Stimulated activated naive CD4-positive, alpha-beta T cell (primary cell): ENCODE data around the gene NSD1.
"Not testable (repeated sequence)": the region's sequence is repeated elsewhere in the genome, so short reads cannot be mapped to it uniquely, and the experiment has no call there.

ENCODE experiments used
- DNase-seq, 6 experiments: peaks; one replicate each; lab custom pipeline; 2025; lab: John Stamatoyannopoulos, UW

NSD1 gene

DNA sequence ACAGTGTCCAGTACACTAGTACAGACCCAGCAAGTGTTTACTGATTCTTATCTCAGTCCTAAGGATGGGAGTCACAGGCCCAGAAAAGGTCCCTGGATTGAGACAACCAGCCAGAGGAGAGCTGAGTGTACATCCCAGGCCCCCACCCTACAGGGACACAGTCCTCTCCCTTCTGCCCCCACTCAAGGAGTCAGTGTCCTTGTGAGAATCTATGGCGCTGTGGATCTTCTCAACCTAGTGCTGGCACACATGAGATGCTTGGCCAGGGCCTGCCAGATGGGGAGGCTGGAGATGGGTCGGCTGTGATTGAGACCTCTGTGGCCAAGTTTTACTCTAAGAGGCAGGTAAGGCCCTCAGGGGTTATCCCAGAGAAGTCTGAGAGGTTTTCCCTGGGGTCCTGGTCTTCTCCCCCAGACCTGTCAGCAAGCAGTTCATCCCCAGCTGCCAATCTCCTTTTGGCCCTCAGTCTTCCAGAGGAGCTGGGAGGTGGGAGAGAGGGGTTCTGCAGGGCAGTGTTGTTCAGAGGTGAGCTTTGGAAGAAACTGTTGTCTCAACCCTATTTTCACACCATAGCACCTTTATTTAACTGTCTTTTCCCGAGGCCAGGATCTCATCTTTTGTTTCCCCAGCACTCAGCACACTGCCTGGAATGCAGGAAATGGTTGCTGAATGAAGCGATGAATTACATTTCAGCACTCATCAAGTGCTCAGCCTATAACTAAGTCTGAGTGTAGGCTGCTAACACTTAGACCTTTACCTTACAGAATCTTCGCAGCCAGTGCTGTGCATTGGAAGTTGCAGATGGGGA is 3.2 kb upstream of the NSD1 start:
- no peak for DNase-seq

- no peak for DNase-seq
Observed at GRCh38 chr5:177131019-177131320, 2.6 kb upstream of the NSD1 start.

DNA sequence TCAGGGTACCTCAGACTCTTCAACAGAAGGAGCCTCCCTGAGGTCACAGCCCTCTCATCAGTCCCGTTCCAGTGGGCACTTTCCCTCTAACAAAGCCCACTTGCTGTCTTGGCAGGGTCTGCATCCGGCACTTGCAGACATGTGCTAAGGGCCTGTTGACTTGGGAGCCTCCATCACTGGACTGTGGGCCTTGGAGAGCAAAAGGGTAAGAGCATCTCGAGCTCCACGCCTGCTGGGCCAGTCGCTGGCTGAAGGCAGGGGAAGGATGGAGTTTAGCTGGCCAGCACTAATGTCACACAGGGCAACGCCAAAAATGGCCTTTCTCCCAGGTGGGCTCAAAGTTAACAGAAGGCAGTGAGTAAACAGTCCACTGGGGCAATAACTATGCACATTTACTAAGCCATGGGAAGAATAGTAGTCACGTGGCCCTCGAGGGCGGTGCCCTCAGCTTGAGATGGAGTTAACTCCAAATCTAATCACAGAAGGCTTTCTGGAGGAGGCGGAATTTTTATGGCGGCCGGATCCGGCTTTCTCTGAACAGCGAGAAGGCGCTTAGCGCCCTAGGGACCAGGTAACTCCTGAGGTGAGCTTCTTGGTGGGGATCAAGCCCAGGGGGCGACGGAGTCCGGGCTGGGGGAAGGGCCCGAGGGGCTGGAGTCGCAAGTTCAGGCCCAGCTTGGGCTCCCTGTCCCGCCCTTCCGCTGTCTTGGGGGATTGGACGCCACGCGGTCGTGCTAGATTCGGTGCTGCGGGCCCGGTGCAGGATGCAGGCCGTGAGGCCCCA is 2.0 kb upstream of the NSD1 start:
- DNase-seq: no peak

DNA sequence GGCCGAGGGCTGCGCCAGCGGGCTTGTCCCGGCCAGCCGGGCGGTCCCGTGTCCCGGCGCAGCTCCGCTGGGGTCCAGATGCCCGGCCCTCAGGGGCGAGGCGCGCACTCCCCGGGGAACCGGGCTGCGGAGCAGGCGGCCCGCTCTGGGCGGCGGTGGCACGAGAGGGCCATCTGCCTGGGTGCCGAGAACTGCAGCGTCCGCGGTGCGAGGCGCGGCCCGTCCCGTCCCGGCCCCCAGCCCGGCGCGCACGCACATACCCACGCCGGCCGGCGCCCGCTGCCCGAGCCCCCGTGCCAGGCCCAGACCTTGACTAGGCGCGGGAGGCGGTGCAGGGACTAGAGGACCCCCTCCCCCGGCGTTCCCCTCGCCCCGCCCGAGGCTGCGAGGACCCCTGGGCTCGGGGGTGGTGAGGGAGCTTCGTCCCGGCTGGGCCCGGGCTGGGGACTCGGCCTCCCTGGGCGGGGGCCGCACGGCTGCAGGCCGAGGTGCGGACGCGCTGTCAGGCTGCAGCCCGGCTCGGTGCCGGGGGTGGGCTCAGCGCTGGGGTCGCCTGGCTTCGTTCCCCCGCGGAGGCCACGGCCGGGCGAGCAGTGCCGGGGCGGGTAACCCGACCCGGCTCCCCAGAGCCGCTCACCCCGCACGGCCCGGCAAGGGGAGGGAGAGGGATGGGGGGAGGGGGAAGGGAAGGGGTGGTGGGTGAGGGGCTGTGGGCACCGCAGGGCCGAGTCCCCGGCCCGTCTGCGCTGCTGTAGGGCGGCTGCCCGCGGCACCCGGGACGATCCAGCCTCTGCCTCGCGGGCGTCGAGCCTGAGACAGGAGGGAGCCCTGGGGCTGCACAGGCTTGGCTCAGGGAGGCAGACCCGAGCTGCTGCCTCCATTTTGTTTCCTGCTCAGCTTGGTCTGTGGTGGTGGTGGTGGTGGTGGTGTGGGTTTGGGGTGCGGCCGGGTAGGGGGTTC is 1.2 kb upstream of the NSD1 start:
- DNase-seq: peak in 4 of 6 experiments; percentile 41 to 72 (median 54)

DNA sequence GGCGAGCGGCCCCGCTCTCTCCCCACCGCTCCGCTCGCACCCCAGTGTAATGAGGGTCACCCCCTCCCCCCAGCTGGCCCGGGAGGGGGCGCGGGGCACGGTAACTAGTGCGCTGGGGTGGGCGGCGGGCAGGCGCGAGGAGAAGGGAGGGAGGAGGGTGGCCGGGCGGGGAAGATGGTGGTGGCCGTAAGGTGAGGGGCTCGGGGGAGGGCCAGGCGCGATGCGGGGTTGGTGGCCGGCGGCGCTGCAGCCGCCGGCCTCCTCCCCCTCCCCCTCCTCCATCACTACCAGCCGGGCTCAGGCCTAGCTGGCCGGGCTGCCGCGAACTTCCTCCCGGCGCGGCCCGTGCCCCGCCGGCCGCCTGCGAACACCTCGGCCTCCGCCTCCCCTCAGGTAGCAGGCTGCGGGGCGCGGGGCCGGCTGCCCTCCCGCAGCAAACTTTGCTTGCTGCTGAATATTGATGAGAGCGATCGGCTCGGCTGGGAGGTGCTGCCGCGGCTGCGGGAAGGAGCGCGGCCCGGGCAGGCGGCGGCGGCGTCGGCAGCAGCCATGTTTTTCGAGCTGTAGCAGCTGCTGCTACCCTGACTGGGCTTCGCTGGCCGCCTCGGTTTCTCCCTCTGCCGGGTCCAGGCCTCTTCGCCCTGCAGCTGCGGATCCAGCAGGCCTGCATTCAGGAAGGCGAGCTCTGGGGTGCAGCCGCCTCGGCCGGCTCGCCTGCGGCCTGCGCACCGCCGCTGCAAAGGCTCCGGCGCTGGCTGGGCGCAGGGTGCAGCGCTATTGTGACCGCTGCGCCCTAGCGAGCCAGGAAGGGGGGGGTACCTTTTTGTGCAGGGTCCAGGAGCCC is 502 bp downstream of the NSD1 start:
- DNase-seq: peak in 5 of 6 experiments; percentile 30 to 74 (median 53)

GRCh38 chr5:177134697-177135225 is 1.2 kb downstream of the NSD1 start:
- no peak for DNase-seq

- DNase-seq: no peak
Observed at GRCh38 chr5:177140312-177140711, 6.7 kb downstream of the NSD1 start.

- DNase-seq: no peak
Observed at GRCh38 chr5:177141496-177141895, 7.9 kb downstream of the NSD1 start.

DNA sequence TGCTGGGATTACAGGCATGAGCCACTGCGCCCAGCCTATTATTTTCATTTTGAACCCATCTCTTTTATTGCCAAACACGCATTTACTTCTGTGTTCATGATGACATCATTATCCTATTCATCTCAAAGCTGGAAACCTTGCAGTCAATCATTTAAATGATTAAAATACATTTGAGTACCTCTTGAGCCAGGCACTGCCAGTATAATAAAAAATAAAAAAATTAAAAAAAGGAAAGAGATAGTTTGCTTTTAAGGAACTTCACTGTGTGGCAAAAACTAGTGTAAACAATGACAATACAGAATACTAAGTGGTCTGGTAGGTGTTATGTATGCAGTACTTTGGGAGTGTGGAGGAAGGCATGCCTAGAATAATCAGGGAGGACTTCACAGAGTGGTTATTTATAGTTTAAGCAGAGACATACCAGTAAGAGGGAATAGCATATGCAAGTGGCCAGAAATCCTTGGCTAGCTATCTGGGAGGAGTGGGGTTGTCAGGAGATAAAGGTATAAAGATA is 8.6 kb downstream of the NSD1 start:
- no peak for DNase-seq

DNA sequence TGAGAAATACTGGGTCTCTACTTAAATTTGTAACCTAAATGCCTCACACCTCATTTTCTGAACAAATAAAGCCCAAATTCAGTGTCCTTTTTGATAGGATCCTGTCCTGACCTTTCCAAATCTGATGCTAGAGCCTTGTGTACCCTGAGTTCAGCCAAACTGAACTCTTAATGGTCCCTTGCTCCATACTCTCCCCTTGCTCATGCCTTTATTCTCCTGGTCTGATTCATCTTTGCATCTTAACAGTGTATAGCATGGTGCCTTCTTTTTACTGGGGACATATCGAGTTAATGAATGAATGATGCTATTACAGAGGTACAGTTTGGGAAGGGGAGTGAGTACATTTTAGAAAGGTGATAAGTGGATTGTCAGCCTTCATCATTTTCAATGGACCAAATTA is 9.2 kb downstream of the NSD1 start:
- DNase-seq: no peak

DNA sequence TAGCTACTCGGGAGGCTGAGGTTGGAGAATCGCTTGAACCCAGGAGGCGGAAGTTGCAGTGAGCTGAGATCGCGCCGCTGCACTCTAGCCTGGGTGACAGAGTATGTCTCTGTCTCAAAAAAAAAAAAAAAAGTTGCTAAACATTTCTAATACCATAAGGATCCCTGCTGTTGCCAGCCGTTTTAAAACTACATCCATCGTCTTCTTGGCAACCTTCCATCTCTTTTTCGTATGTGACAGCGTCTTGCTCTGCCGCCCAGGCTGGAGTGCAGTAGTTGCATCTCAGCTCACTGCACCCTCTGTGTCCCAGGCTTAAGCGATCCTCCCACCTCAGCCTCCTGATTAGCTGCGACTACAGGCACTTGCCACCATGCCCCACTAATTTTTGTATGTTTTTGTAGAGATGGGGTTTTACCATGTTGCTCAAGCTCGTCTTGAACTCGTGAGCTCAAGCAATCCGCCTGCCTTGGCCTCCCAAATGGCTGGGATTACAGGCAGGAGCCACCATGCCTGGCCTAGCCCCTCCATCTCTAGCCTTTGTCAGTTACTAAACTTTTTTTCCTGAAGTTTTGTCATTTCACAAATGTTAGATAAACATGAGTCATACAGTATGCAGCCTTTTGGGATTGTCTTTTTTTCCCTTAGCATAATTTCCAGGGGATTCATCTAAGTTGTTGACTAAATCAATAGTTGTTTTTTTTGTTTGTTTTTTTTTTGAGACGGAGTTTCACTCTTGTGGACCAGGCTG is 13.5 kb downstream of the NSD1 start:
- no peak for DNase-seq

DNA sequence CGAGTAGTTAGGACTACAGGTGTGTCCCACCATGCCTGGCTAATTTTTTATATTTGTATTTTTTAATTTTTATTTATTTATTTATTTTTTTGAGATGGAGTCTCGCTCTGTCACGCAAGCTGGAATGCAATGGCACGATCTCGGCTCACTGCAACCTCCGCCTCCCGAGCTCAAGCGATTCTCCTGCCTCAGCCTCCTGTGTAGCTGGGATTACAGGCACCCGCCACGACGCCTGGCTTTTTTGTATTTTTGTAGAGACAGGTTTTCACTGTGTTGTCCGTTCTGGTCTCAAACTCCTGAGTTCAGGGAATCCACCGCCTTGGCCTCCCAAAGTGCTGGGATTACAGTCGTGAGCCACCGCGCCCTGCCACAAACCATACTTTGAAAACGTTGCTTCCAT is 16.5 kb downstream of the NSD1 start:
- DNase-seq: not testable (repeated sequence)

GRCh38 chr5:177154003-177154643 is 20.6 kb downstream of the NSD1 start:
- no peak for DNase-seq

GRCh38 chr5:177162379-177162778 is 28.8 kb downstream of the NSD1 start:
- no peak for DNase-seq

DNA sequence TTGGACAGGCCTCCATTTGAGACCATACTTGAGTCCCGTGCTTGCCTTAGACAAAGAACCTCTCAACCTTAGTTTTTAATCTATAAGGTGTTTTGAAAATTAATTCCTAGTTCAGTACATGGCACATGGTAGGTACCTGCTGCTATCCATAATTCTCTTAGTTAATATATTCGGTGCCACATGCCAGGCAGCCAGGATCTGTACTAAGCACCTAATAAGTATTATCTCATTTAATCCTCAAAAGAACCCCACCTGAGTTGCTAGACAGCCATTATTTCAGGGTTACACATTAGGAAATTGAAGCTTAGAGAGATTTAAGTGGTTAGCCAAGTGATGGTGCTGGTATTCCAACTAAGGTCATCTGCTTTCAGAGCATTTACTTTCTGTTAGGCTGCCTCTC is 29.9 kb downstream of the NSD1 start:
- no peak for DNase-seq

- no peak for DNase-seq
Observed at GRCh38 chr5:177169271-177169670, 35.7 kb downstream of the NSD1 start.

DNA sequence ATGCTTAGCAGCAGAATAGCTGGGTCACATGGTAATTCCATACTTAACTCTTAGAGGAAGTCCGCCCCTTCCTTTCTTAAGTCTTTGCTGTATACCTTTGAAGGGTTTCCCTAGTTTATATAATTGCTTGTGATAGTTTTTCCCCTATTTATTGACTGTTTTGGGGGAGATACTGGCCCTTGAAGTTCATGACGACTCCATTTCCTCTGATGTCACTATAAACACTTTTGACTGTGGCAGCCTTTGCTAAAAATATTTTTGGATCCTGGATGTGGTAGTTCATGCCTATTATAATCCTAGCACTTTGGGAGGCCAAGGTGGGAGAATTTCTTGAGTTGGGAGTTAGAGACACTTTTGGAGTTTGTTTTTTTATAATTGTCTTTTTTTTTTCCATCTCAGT is 38.4 kb downstream of the NSD1 start:
- DNase-seq: no peak

GRCh38 chr5:177175336-177175735 is 41.8 kb downstream of the NSD1 start:
- no peak for DNase-seq

GRCh38 chr5:177176175-177176711 is 42.7 kb downstream of the NSD1 start:
- DNase-seq: no peak
